ENCODE measurements around the gene IMMP2L.

The IMMP2L gene

DNA sequence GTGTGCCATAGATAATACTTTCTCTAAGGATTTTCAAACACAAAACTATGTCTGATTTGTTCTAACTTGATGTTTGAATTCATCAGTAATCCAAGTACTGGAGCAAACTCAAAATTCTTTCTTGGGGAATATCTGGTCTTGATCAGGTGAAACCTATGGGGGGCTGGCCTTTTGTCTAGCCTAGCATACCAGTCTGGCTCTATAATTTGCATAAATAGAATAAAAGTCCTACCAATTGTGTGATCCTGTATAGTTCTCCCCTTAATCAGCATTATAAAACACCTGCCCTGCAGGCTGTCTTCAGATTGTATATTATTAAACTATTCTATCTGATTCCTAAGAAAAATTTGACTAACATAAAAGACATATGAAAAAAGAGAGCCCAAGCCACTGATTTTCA lies 705.2 kb downstream of the IMMP2L start:
- TF ChIP-seq, protein P1, sequence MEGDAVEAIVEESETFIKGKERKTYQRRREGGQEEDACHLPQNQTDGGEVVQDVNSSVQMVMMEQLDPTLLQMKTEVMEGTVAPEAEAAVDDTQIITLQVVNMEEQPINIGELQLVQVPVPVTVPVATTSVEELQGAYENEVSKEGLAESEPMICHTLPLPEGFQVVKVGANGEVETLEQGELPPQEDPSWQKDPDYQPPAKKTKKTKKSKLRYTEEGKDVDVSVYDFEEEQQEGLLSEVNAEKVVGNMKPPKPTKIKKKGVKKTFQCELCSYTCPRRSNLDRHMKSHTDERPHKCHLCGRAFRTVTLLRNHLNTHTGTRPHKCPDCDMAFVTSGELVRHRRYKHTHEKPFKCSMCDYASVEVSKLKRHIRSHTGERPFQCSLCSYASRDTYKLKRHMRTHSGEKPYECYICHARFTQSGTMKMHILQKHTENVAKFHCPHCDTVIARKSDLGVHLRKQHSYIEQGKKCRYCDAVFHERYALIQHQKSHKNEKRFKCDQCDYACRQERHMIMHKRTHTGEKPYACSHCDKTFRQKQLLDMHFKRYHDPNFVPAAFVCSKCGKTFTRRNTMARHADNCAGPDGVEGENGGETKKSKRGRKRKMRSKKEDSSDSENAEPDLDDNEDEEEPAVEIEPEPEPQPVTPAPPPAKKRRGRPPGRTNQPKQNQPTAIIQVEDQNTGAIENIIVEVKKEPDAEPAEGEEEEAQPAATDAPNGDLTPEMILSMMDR (IDR thresholded peaks at IDR 0.05; ENCODE audit: low read depth, low read length), result no peak
- no peak for DNase-seq (ENCODE audit: extremely low read depth, low read depth)

DNA sequence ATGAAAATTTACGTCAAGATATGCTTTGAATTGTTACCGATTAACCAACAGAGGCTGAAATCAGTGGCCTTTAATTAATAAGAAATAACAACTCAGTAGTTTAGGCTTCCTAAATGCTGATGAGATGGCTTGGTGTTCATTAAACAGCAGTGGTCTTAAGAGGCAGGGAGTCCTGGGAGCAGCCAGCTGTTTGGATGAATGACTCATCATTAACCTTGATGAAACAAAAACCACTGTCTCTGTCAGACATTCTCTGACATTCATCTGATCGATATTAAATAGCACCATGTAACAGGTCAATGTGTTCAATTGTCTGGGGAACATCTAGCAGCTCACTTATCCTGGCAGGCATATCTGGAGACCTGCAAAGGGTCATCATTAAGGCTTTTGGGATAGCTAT lies 705.6 kb downstream of the IMMP2L start:
- DNase-seq (ENCODE audit: extremely low read depth, low read depth), result no peak
- TF ChIP-seq, protein P1 (IDR thresholded peaks at IDR 0.05; ENCODE audit: low read depth, low read length), result no peak

DNA sequence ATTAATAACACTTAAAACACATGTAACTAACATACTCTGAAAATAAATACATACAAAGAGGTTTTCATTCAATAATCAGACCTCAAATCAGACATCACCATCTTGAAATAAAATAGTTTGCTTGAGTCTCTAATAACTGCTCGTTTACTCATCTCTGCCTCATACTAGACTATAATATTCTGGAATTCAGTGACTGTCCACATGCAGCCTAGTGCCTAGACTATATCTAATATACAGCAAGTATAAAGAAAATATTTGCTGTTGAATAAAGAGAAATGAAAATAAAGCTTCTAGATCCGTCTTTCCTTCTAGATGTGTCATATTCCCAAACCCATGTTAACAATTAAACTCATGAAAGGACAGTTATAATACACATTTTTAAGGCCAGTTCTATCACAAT lies 707.6 kb downstream of the IMMP2L start:
- no peak for DNase-seq (ENCODE audit: extremely low read depth, low read depth)
- TF ChIP-seq, protein P1 (IDR thresholded peaks at IDR 0.05; ENCODE audit: low read depth, low read length), result no peak

DNA sequence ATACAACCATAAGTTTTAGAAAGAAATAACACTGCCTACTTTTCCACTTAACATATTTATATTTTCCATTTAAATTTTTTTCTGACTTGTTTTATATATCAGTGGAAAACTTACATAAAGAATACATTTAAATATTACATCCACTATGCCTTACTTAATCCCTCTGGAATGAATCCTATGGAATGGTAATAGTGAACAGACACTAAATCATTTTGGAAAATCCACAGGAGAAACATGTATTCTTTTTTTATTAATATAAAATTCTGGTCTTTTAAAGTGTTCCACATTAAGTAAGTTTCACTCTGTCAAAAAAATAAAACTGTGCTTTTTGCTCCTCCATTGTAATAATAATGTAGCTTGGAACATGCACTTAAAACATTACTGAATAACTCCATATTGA lies 708.1 kb downstream of the IMMP2L start:
- TF ChIP-seq, protein P1 (IDR thresholded peaks at IDR 0.05; ENCODE audit: low read depth, low read length), result no peak
- no peak for DNase-seq (ENCODE audit: extremely low read depth, low read depth)

DNA sequence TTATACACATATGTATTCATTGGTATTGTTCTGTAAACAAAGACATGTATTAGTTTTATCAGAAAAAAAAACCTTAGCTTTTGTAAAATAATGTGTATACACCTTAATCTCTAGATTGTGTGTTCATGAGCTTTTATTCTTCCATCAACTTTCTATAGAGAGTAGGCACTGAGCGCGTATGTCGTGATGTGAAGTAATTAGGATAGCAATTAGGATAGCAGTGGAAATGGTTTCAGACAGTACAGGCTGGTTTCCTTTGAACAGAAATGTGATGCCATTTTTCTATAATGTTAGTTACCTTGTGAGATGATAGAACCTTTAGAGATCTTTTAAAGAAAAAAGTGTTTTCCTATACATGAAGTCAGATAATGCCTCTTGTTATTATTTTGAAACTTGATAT lies 709.0 kb downstream of the IMMP2L start:
- TF ChIP-seq, protein P1 (IDR thresholded peaks at IDR 0.05; ENCODE audit: low read depth, low read length), result no peak
- no peak for DNase-seq (ENCODE audit: extremely low read depth, low read depth)

DNA sequence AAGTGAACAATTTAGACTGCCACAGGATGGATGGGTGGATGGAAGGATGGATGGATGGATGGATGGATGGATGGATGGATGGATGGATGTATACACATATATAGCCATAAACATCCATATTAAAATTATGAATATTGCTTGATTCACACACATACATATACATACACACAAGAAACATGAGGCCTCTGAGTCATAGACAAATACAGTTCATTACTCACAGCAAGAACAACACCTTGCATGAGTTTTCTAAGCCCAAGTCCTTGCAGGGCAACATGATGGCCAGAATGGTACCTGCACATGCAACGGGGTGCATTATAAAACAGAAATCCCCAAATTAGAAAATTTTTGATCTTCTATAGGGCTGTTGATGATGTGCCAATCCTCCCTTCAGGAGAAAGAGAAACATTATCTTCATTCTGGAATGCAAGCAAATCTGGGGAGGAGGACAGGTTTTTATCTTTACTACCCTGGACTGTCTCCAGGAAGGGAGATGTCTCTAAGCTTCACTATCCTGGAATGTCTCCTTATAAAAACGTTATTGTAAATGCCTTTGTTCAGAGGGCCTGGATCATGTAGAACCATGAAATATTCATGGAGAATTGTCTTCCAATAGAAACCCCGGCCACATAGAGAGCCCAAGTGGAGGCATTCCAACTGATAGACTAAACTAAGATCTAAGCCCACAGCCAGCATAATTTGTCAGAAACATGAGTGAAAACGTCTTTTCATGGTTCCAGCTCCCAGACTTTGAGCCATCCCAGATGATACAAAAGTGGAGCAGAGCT lies 709.9 kb downstream of the IMMP2L start:
- TF ChIP-seq, protein P1 (IDR thresholded peaks at IDR 0.05; ENCODE audit: low read depth, low read length), result no peak
- no peak for DNase-seq (ENCODE audit: extremely low read depth, low read depth)

DNA sequence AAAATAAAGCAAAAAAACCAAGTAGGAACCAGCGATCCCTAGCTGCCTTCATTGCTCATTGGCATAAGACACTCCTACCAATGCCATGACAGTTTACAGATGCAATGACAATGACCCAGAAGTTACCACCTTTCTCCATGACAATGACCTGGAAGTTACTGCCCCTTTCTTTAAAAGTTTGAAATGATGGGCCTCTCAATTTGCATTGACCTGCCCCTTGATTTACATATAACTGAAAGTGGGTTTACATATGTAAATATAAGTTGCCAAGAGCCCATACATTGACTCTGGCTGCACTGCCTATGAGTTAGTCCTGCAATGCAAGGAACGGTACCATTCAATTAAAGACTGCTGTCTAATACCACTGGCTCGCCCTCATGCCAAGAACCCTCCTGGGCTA lies 712.1 kb downstream of the IMMP2L start:
- no peak for DNase-seq (ENCODE audit: extremely low read depth, low read depth)
- TF ChIP-seq, protein P1 (IDR thresholded peaks at IDR 0.05; ENCODE audit: low read depth, low read length), result no peak
